HepG2 (cell line): ENCODE measurements around the gene ZFP14. TPM values are rescaled to one million over a fixed set of nuclear protein-coding genes. Genes with fewer than 3 reads are reported as not detected.

Source experiments
- EHMT2 ChIP-seq: fragments of 200-600 bp; sonication (generic); IDR thresholded peaks from 2 replicates; pipeline ENCODE4 v1.7.0; 2017; ENCODE audit warnings: antibody characterized with exemption, low read depth, low read length, borderline replicate concordance
- HNRNPLL ChIP-seq: fragments of 200-400 bp; formaldehyde crosslinking; IDR thresholded peaks from 2 replicates; pipeline ENCODE4 v1.6.1; 2017; ENCODE audit warnings: mild to moderate bottlenecking, low read depth, low read length; ENCODE audit not compliant: poor library complexity, severe bottlenecking
- MAZ ChIP-seq, 2 experiments: sonication (generic) in 1 of 2; formaldehyde crosslinking in 1 of 2; IDR thresholded peaks; 2 replicates each; pipeline versions ENCODE4 v1.5.0 to v1.6.1; 2012 to 2020; ENCODE audit warnings: low read depth in 2 of 2, mild to moderate bottlenecking in 2 of 2, borderline replicate concordance in 1 of 2, improper control_type of control experiment in 1 of 2, low read length in 1 of 2, missing genetic modification reagents in 1 of 2, moderate library complexity in 1 of 2
- MZF1 ChIP-seq: sonication (generic); formaldehyde crosslinking; IDR thresholded peaks from 2 replicates; pipeline ENCODE4 v1.8.1; 2023; ENCODE audit warnings: mild to moderate bottlenecking, missing genetic modification reagents, borderline replicate concordance
- NAIF1 ChIP-seq: sonication (generic); formaldehyde crosslinking; IDR thresholded peaks from 2 replicates; pipeline ENCODE4 v1.5.0; 2020; ENCODE audit warnings: mild to moderate bottlenecking, missing genetic modification reagents, borderline replicate concordance
- POGZ ChIP-seq: sonication (generic); formaldehyde crosslinking; IDR thresholded peaks from 2 replicates; pipeline ENCODE4 v1.4.0; 2020; ENCODE audit warnings: mild to moderate bottlenecking, missing genetic modification reagents
- RAD21 ChIP-seq: fragments of 450-650 bp; formaldehyde crosslinking; IDR thresholded peaks from 2 replicates; pipeline ENCODE4 v1.5.0; 2020; ENCODE audit warnings: mild to moderate bottlenecking
- ZFP37 ChIP-seq: sonication (generic); formaldehyde crosslinking; IDR thresholded peaks from 2 replicates; pipeline ENCODE4 v1.4.0; 2020; ENCODE audit warnings: missing genetic modification reagents, borderline replicate concordance
- ZNF329 ChIP-seq: sonication (generic); formaldehyde crosslinking; IDR thresholded peaks from 2 replicates; pipeline ENCODE4 v1.9.0; 2021; ENCODE audit warnings: low read depth, mild to moderate bottlenecking, missing genetic modification reagents
- ZNF510 ChIP-seq: sonication (generic); formaldehyde crosslinking; IDR thresholded peaks from 2 replicates; pipeline ENCODE4 v1.4.0; 2020; ENCODE audit warnings: low read depth, mild to moderate bottlenecking, missing genetic modification reagents
- ZNF589 ChIP-seq: sonication (generic); formaldehyde crosslinking; conservative IDR thresholded peaks from 2 replicates; pipeline ENCODE4 v1.8.0; 2022; ENCODE audit warnings: mild to moderate bottlenecking, moderate library complexity, missing genetic modification reagents
- ZNF660 ChIP-seq: sonication (generic); formaldehyde crosslinking; IDR thresholded peaks from 2 replicates; pipeline ENCODE4 v1.5.1; 2020; ENCODE audit warnings: mild to moderate bottlenecking, low read depth, missing genetic modification reagents, borderline replicate concordance
- ZNF839 ChIP-seq: sonication (generic); formaldehyde crosslinking; IDR thresholded peaks from 2 replicates; pipeline ENCODE4 v1.4.0; 2020; ENCODE audit warnings: missing genetic modification reagents, mild to moderate bottlenecking, borderline replicate concordance
- ZSCAN25 ChIP-seq: sonication (generic); formaldehyde crosslinking; IDR thresholded peaks from 2 replicates; pipeline ENCODE4 v1.8.0; 2022; ENCODE audit warnings: mild to moderate bottlenecking, missing genetic modification reagents
- polyA plus RNA-seq, 8 experiments: library from polyadenylated mRNA; depleted of rRNA in 3 of 8; stranded (reverse) in 7 of 8; unstranded in 1 of 8; fragments of >200 nt; fragmentation: Illumina TruSeq in 4 of 8; extraction: Trizol in 4 of 8; gene quantifications; 2 replicates each; pipeline versions ENCODE4 v1.2.1 to v1.2.3, GENCODE V29; 2011 to 2016; ENCODE audit warnings: low read depth in 4 of 8, missing spikeins in 1 of 8, mixed read lengths in 1 of 8; ENCODE audit not compliant: insufficient read depth in 1 of 8
- total RNA-seq, 5 experiments: library from RNA; depleted of rRNA; stranded (reverse); fragments of >200 nt; fragmentation: Illumina TruSeq; extraction: Trizol; gene quantifications; 2 replicates each; pipeline ENCODE4 v1.2.3, GENCODE V29; 2016; ENCODE audit warnings: low read depth in 1 of 5
- TF ChIP-seq, protein P1 (sequence below): sonication (generic); formaldehyde crosslinking; IDR thresholded peaks from 2 replicates; pipeline ENCODE4 v1.9.0; 2021; ENCODE audit warnings: missing genetic modification reagents, mild to moderate bottlenecking, borderline replicate concordance
- TF ChIP-seq, protein P2 (sequence below): IDR thresholded peaks from 2 replicates; pipeline ENCODE4 v1.6.1; 2018; ENCODE audit warnings: missing genetic modification reagents
- TF ChIP-seq, protein P3 (sequence below): sonication (generic); formaldehyde crosslinking; IDR thresholded peaks from 2 replicates; pipeline ENCODE4 v1.9.0; 2021; ENCODE audit warnings: mild to moderate bottlenecking, missing genetic modification reagents

Gene ZFP14
- total and polyA plus RNA-seq, 2 of the 13 experiments (the other 11 are each of a cell fraction or from before 2014, with no cell fraction given) = 2.0 to 5.0 TPM

DNA sequence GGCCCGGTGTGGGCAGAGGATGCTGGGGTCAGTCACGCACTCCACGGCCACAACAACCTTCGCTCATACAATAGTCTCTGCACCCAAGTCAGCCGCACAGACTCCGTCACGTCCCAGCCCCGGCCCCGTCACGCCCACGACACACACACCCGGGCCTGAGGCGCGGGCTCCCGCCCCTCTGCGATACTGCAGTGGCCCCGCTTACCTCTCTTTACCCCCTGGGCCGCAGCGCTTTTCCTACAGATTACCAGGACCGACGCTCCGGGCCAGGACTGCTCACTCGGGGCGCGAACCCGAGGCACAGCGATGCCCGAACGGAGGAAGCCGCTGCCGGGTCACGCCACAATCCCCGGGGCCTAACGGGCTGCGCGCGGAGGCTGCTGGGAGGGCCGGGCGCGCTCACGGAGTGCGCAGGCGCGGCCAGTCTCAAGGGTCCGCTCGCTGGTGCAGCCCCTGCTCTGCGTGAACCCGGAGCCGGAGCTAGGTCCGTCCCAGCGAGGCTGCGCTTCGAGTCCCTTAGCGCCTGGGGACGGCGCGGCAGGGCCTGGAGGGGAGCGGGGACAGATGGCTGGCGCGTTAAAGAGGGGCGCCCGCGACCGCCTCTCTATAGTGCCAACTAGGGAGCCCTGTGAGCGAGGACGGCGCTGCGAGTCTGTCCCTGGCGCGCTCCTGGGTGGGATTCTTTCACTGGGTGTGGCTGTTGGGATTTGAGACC is 39.4 kb upstream of the ZFP14 start, which contains the start of gene ZFP82 (continued):
- TF ChIP-seq NAIF1 (no peak), ZNF660 (CRISPR knock-in tag) (no peak), POGZ (CRISPR knock-in tag) (0 out of 2 replicates have a peak, but pooled peaks have one; percentile 19), MAZ (IDR thresholded peaks at IDR 0.05; ENCODE audit: borderline replicate concordance, low read depth, low read length) (no peak), MAZ (CRISPR knock-in tag; IDR thresholded peaks at IDR 0.05; ENCODE audit: low read depth) (no peak), ZNF589 (CRISPR knock-in tag) (no peak), MZF1 (no peak), ZNF329 (CRISPR knock-in tag) (no peak), ZSCAN25 (no peak), EHMT2 (no peak), ZNF839 (CRISPR knock-in tag) (no peak), RAD21 (no peak), ZNF510 (no peak), ZFP37 (no peak), HNRNPLL (peak; percentile 49)
- TF ChIP-seq, protein P1, sequence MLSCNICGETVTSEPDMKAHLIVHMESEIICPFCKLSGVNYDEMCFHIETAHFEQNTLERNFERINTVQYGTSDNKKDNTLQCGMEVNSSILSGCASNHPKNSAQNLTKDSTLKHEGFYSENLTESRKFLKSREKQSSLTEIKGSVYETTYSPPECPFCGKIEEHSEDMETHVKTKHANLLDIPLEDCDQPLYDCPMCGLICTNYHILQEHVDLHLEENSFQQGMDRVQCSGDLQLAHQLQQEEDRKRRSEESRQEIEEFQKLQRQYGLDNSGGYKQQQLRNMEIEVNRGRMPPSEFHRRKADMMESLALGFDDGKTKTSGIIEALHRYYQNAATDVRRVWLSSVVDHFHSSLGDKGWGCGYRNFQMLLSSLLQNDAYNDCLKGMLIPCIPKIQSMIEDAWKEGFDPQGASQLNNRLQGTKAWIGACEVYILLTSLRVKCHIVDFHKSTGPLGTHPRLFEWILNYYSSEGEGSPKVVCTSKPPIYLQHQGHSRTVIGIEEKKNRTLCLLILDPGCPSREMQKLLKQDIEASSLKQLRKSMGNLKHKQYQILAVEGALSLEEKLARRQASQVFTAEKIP (CRISPR knock-in tag) = no peak
- TF ChIP-seq, protein P2, sequence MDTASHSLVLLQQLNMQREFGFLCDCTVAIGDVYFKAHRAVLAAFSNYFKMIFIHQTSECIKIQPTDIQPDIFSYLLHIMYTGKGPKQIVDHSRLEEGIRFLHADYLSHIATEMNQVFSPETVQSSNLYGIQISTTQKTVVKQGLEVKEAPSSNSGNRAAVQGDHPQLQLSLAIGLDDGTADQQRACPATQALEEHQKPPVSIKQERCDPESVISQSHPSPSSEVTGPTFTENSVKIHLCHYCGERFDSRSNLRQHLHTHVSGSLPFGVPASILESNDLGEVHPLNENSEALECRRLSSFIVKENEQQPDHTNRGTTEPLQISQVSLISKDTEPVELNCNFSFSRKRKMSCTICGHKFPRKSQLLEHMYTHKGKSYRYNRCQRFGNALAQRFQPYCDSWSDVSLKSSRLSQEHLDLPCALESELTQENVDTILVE = no peak
- TF ChIP-seq, protein P3, sequence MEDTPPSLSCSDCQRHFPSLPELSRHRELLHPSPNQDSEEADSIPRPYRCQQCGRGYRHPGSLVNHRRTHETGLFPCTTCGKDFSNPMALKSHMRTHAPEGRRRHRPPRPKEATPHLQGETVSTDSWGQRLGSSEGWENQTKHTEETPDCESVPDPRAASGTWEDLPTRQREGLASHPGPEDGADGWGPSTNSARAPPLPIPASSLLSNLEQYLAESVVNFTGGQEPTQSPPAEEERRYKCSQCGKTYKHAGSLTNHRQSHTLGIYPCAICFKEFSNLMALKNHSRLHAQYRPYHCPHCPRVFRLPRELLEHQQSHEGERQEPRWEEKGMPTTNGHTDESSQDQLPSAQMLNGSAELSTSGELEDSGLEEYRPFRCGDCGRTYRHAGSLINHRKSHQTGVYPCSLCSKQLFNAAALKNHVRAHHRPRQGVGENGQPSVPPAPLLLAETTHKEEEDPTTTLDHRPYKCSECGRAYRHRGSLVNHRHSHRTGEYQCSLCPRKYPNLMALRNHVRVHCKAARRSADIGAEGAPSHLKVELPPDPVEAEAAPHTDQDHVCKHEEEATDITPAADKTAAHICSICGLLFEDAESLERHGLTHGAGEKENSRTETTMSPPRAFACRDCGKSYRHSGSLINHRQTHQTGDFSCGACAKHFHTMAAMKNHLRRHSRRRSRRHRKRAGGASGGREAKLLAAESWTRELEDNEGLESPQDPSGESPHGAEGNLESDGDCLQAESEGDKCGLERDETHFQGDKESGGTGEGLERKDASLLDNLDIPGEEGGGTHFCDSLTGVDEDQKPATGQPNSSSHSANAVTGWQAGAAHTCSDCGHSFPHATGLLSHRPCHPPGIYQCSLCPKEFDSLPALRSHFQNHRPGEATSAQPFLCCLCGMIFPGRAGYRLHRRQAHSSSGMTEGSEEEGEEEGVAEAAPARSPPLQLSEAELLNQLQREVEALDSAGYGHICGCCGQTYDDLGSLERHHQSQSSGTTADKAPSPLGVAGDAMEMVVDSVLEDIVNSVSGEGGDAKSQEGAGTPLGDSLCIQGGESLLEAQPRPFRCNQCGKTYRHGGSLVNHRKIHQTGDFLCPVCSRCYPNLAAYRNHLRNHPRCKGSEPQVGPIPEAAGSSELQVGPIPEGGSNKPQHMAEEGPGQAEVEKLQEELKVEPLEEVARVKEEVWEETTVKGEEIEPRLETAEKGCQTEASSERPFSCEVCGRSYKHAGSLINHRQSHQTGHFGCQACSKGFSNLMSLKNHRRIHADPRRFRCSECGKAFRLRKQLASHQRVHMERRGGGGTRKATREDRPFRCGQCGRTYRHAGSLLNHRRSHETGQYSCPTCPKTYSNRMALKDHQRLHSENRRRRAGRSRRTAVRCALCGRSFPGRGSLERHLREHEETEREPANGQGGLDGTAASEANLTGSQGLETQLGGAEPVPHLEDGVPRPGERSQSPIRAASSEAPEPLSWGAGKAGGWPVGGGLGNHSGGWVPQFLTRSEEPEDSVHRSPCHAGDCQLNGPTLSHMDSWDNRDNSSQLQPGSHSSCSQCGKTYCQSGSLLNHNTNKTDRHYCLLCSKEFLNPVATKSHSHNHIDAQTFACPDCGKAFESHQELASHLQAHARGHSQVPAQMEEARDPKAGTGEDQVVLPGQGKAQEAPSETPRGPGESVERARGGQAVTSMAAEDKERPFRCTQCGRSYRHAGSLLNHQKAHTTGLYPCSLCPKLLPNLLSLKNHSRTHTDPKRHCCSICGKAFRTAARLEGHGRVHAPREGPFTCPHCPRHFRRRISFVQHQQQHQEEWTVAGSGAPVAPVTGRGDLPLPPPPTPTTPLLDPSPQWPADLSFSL (CRISPR knock-in tag) = no peak
